NT2/D1 (cell line): ENCODE results near the gene TMEM52.

Experiments used
- DNase-seq: peaks from one replicate; pipeline ENCODE4 v3.0.0-alpha.2; 2011; ENCODE audit warnings: low read depth, low spot score
- H3K27me3 ChIP-seq: 2 replicates; pipeline ENCODE4 v1.6.0; 2011; ENCODE audit warnings: mild to moderate bottlenecking; ENCODE audit not compliant: insufficient read length, insufficient read depth
- H3K36me3 ChIP-seq: 2 replicates; pipeline ENCODE4 v1.6.1; 2011; ENCODE audit warnings: mild to moderate bottlenecking, low read length, mixed read lengths; ENCODE audit not compliant: insufficient read depth, insufficient read length
- H3K4me1 ChIP-seq: 2 replicates; pipeline ENCODE4 v1.5.1; 2011; ENCODE audit not compliant: insufficient read depth, insufficient read length
- H3K4me3 ChIP-seq: 2 replicates; pipeline ENCODE4 v1.5.1; 2011; ENCODE audit warnings: low read depth; ENCODE audit not compliant: insufficient read length
- H3K9ac ChIP-seq: 2 replicates; pipeline ENCODE4 v1.6.0; 2011; ENCODE audit warnings: low read depth; ENCODE audit not compliant: insufficient read length
- H3K9me3 ChIP-seq: 2 replicates; pipeline ENCODE4 v1.5.1; 2011; ENCODE audit warnings: mild to moderate bottlenecking, low read length; ENCODE audit not compliant: insufficient read depth
- SUZ12 ChIP-seq: IDR thresholded peaks from 2 replicates; pipeline ENCODE4 v1.6.1; 2011; ENCODE audit not compliant: insufficient read length, insufficient read depth; ENCODE audit errors: extremely low read depth
- YY1 ChIP-seq: IDR thresholded peaks from 2 replicates; pipeline ENCODE4 v1.6.1; 2011; ENCODE audit not compliant: insufficient read length, insufficient read depth
- ZNF274 ChIP-seq: IDR thresholded peaks from 2 replicates; pipeline ENCODE4 v1.6.1; 2011; ENCODE audit warnings: mild to moderate bottlenecking, low read depth, low read length

Gene TMEM52

GRCh38 chr1:1914971-1915692 is 3.9 kb downstream of the TMEM52 start, which contains the start of gene CALML6:
TSS of gene CALML6 (plus strand) at chr1:1915260. CDS start at chr1:1915281, 21 bp downstream.
- no peaks in the 10 kb centered on the region for H3K27me3 ChIP-seq
- H3K9me3 ChIP-seq, result no peaks in the 10 kb centered on the region
- TF ChIP-seq YY1 (no peak), ZNF274 (no peak), SUZ12 (no peak)
- peaks cover 26% of the 10 kb centered on the region for H3K4me1 ChIP-seq
- no peaks in the 10 kb centered on the region for H3K36me3 ChIP-seq
- peak within 1 kb of the TSS; percentile 56 for H3K9ac ChIP-seq
- H3K4me3 ChIP-seq, result no peak within 1 kb of the TSS
- DNase-seq, result no peak

GRCh38 chr1:1914101-1914970 is 4.7 kb downstream of the TMEM52 start:
- H3K4me3 ChIP-seq, result no peak overlapping the region
- H3K9me3 ChIP-seq, result no peaks in the 10 kb centered on the region
- no peaks in the 10 kb centered on the region for H3K27me3 ChIP-seq
- H3K4me1 ChIP-seq, result peaks cover 21% of the 10 kb centered on the region
- no peak for DNase-seq
- no peaks in the 10 kb centered on the region for H3K36me3 ChIP-seq
- TF ChIP-seq ZNF274 (no peak), YY1 (no peak), SUZ12 (no peak)
- peak overlapping the region; percentile 56 for H3K9ac ChIP-seq

- H3K4me3 ChIP-seq, result no peak overlapping the region
- H3K9ac ChIP-seq, result no peak overlapping the region
- DNase-seq, result no peak
- no peak for TF ChIP-seq ZNF274
- TF ChIP-seq SUZ12, result no peak
- no peak for TF ChIP-seq YY1
- no peaks in the 10 kb centered on the region for H3K36me3 ChIP-seq
- H3K9me3 ChIP-seq, result no peaks in the 10 kb centered on the region
- H3K4me1 ChIP-seq, result peaks cover 16% of the 10 kb centered on the region
- no peaks in the 10 kb centered on the region for H3K27me3 ChIP-seq
Observed at GRCh38 chr1:1911350-1912041, 7.6 kb downstream of the TMEM52 start.

- Histone ChIP-seq H3K4me3 (no peak overlapping the region), H3K9me3 (no peaks in the 10 kb centered on the region), H3K36me3 (no peaks in the 10 kb centered on the region), H3K4me1 (peaks cover 17% of the 10 kb centered on the region), H3K9ac (peak overlapping the region; percentile 76), H3K27me3 (no peaks in the 10 kb centered on the region)
- no peak for DNase-seq
- TF ChIP-seq YY1 (no peak), SUZ12 (no peak), ZNF274 (no peak)
Observed at GRCh38 chr1:1910651-1911331, 8.3 kb downstream of the TMEM52 start.

GRCh38 chr1:1910033-1910465 is 9.0 kb downstream of the TMEM52 start:
- no peaks in the 10 kb centered on the region for H3K9me3 ChIP-seq
- TF ChIP-seq ZNF274 (no peak), YY1 (no peak), SUZ12 (no peak)
- no peaks in the 10 kb centered on the region for H3K36me3 ChIP-seq
- no peaks in the 10 kb centered on the region for H3K27me3 ChIP-seq
- peaks cover 17% of the 10 kb centered on the region for H3K4me1 ChIP-seq
- DNase-seq, result no peak
- peak overlapping the region; percentile 76 for H3K9ac ChIP-seq
- H3K4me3 ChIP-seq, result peak overlapping the region; percentile 46

GRCh38 chr1:1908506-1908791 is 10.6 kb downstream of the TMEM52 start:
- Histone ChIP-seq H3K9ac (peak overlapping the region; percentile 83), H3K4me3 (peak overlapping the region; percentile 62), H3K27me3 (no peaks in the 10 kb centered on the region), H3K4me1 (peaks cover 8% of the 10 kb centered on the region), H3K9me3 (no peaks in the 10 kb centered on the region), H3K36me3 (no peaks in the 10 kb centered on the region)
- DNase-seq, result no peak
- no peak for TF ChIP-seq YY1
- TF ChIP-seq ZNF274, result no peak
- no peak for TF ChIP-seq SUZ12
